ENCODE measurements around the gene KCTD1.

The KCTD1 gene

GRCh38 chr18:26521617-26522016 is 26.7 kb downstream of the KCTD1 start:
- no peak for DNase-seq

GRCh38 chr18:26520974-26521373 is 27.4 kb downstream of the KCTD1 start:
- DNase-seq, result no peak

GRCh38 chr18:26519114-26519513 is 29.2 kb downstream of the KCTD1 start:
- DNase-seq, result no peak

- peak; percentile 17 for DNase-seq
These were observed 31.4 kb downstream of the KCTD1 start for GRCh38 chr18:26516964-26517363.

- no peak for DNase-seq
These were observed 32.5 kb downstream of the KCTD1 start for GRCh38 chr18:26515643-26516487.

GRCh38 chr18:26511339-26512071 is 36.8 kb downstream of the KCTD1 start:
- peak; percentile 63 for DNase-seq

GRCh38 chr18:26510337-26510736 is 38.0 kb downstream of the KCTD1 start:
- peak; percentile 62 for DNase-seq

- no peak for DNase-seq
These were observed 42.3 kb downstream of the KCTD1 start for GRCh38 chr18:26506012-26506411.

- no peak for DNase-seq
These were observed 43.5 kb downstream of the KCTD1 start for GRCh38 chr18:26504831-26505230.

- DNase-seq, result no peak
These were observed 45.0 kb downstream of the KCTD1 start for GRCh38 chr18:26503382-26503781.

- no peak for DNase-seq
These were observed 45.5 kb downstream of the KCTD1 start for GRCh38 chr18:26502823-26503222.

GRCh38 chr18:26497866-26498265 is 50.5 kb downstream of the KCTD1 start:
- no peak for DNase-seq

GRCh38 chr18:26496528-26496927 is 51.8 kb downstream of the KCTD1 start:
- DNase-seq, result no peak

GRCh38 chr18:26495287-26495686 is 53.1 kb downstream of the KCTD1 start:
- DNase-seq, result no peak

- no peak for DNase-seq
These were observed 55.3 kb downstream of the KCTD1 start for GRCh38 chr18:26493021-26493420.

GRCh38 chr18:26491194-26491816 is 57.0 kb downstream of the KCTD1 start:
- no peak for DNase-seq

GRCh38 chr18:26489881-26490280 is 58.5 kb downstream of the KCTD1 start:
- no peak for DNase-seq

- no peak for DNase-seq
These were observed 59.2 kb downstream of the KCTD1 start for GRCh38 chr18:26489191-26489590.

GRCh38 chr18:26488417-26489009 is 59.8 kb downstream of the KCTD1 start:
- DNase-seq, result peak; percentile 25

- no peak for DNase-seq
These were observed 60.9 kb downstream of the KCTD1 start for GRCh38 chr18:26487437-26487836.

GRCh38 chr18:26483633-26484032 is 64.7 kb downstream of the KCTD1 start:
- DNase-seq, result no peak

- no peak for DNase-seq
These were observed 65.8 kb downstream of the KCTD1 start for GRCh38 chr18:26482569-26482968.

Measured in hematopoietic multipotent progenitor cell treated with erythropoietin and hydrocortisone succinate and interleukin-3 and kit ligand, for 4 days (in vitro differentiated cells).